Endothelial cell of umbilical vein (primary cell): ENCODE data around the gene ADM2.

Experiments
- EZH2 ChIP-seq: IDR thresholded peaks from 2 replicates; pipeline ENCODE4 v1.6.1; 2012; ENCODE audit warnings: borderline replicate concordance, low read depth, mild to moderate bottlenecking, moderate library complexity, low read length, inconsistent platforms; ENCODE audit not compliant: severe bottlenecking
- MAX ChIP-seq: IDR thresholded peaks from 2 replicates; pipeline ENCODE4 v1.6.1; 2011; ENCODE audit not compliant: insufficient read depth, insufficient read length
- MYC ChIP-seq: IDR thresholded peaks from one replicate; pipeline ENCODE4 v1.6.1; 2011; ENCODE audit warnings: mild to moderate bottlenecking, low read depth, low read length
- POLR2A ChIP-seq: IDR thresholded peaks from 2 replicates; pipeline ENCODE4 v1.6.1; 2012; ENCODE audit warnings: low read depth, mild to moderate bottlenecking, control low read depth, low read length
- TF ChIP-seq, protein P1 (sequence below), 2 donors: IDR thresholded peaks; 1 replicate in 1 of 2; 2 replicates in 1 of 2; pipeline ENCODE4 v1.5.1; 2011; ENCODE audit warnings: low read length in 2 of 2, mild to moderate bottlenecking in 2 of 2, moderate library complexity in 2 of 2, control low read depth in 1 of 2, inconsistent platforms in 1 of 2, low read depth in 1 of 2; ENCODE audit not compliant: insufficient read depth in 1 of 2; ENCODE audit errors: extremely low read depth in 1 of 2

GRCh38 chr22:50523458-50523805 lies 42.1 kb downstream of the ADM2 start:
- TF ChIP-seq EZH2: no peak
- TF ChIP-seq POLR2A: no peak
- no peak for TF ChIP-seq MYC
- TF ChIP-seq, protein P1, sequence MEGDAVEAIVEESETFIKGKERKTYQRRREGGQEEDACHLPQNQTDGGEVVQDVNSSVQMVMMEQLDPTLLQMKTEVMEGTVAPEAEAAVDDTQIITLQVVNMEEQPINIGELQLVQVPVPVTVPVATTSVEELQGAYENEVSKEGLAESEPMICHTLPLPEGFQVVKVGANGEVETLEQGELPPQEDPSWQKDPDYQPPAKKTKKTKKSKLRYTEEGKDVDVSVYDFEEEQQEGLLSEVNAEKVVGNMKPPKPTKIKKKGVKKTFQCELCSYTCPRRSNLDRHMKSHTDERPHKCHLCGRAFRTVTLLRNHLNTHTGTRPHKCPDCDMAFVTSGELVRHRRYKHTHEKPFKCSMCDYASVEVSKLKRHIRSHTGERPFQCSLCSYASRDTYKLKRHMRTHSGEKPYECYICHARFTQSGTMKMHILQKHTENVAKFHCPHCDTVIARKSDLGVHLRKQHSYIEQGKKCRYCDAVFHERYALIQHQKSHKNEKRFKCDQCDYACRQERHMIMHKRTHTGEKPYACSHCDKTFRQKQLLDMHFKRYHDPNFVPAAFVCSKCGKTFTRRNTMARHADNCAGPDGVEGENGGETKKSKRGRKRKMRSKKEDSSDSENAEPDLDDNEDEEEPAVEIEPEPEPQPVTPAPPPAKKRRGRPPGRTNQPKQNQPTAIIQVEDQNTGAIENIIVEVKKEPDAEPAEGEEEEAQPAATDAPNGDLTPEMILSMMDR (IDR thresholded peaks at IDR 0.05; ENCODE audit: extremely low read depth in 1 of 2, insufficient read depth in 1 of 2, low read depth in 1 of 2, low read length in 2 of 2): no peak
- no peak for TF ChIP-seq MAX
